ENCODE results near the gene TET1.
"Not testable (repeated sequence)": the region's sequence is repeated elsewhere in the genome, so short reads cannot be mapped to it uniquely, and the experiment has no call there.

Gene TET1

GRCh38 chr10:68684413-68684812 lies 124.3 kb downstream of the TET1 start:
- Mint-ChIP-seq H3K4me3 (no peak overlapping the region), H3K9me3 (no peaks in the 10 kb centered on the region), H3K27me3 (ENCODE audit: low read depth, poor library complexity) (peaks cover 2% of the 10 kb centered on the region), H3K4me1 (no peaks in the 10 kb centered on the region), H3K36me3 (ENCODE audit: low read depth) (peaks cover 80% of the 10 kb centered on the region), H3K27ac (peak overlapping the region; percentile 27)
- TF ChIP-seq CTCF (IDR thresholded peaks at IDR 0.05): no peak
- no peak for DNase-seq

- Mint-ChIP-seq H3K27ac (no peak overlapping the region), H3K36me3 (ENCODE audit: low read depth) (peaks cover 24% of the 10 kb centered on the region)
These were observed 135.9 kb downstream of the TET1 start for GRCh38 chr10:68696018-68696417.

GRCh38 chr10:68697106-68697505 lies 137.0 kb downstream of the TET1 start:
- peaks cover 13% of the 10 kb centered on the region for H3K36me3 Mint-ChIP-seq (ENCODE audit: low read depth)
- H3K9me3 Mint-ChIP-seq: no peaks in the 10 kb centered on the region
- peak overlapping the region; percentile 66 for H3K27ac Mint-ChIP-seq
- no peak overlapping the region for H3K4me3 Mint-ChIP-seq
- no peak for TF ChIP-seq CTCF (IDR thresholded peaks at IDR 0.05)
- no peak for DNase-seq
- H3K4me1 Mint-ChIP-seq: no peaks in the 10 kb centered on the region
- no peaks in the 10 kb centered on the region for H3K27me3 Mint-ChIP-seq (ENCODE audit: low read depth, poor library complexity)

More at GRCh38 chr10:68696018-68696417, 135.9 kb downstream of the TET1 start:
- no peak for DNase-seq
- TF ChIP-seq CTCF (IDR thresholded peaks at IDR 0.05): no peak
- Mint-ChIP-seq H3K9me3 (no peaks in the 10 kb centered on the region), H3K27me3 (ENCODE audit: low read depth, poor library complexity) (no peaks in the 10 kb centered on the region), H3K4me1 (no peaks in the 10 kb centered on the region), H3K4me3 (no peak overlapping the region)

- Mint-ChIP-seq H3K4me3 (no peak overlapping the region), H3K36me3 (ENCODE audit: low read depth) (peaks cover 5% of the 10 kb centered on the region), H3K27me3 (ENCODE audit: low read depth, poor library complexity) (no peaks in the 10 kb centered on the region), H3K9me3 (no peaks in the 10 kb centered on the region), H3K27ac (no peak overlapping the region), H3K4me1 (no peaks in the 10 kb centered on the region)
- TF ChIP-seq CTCF (IDR thresholded peaks at IDR 0.05): no peak
- no peak for DNase-seq
These were observed 140.1 kb downstream of the TET1 start for GRCh38 chr10:68700197-68700596.

- H3K36me3 Mint-ChIP-seq (ENCODE audit: low read depth): no peaks in the 10 kb centered on the region
- no peak overlapping the region for H3K27ac Mint-ChIP-seq
- H3K4me1 Mint-ChIP-seq: no peaks in the 10 kb centered on the region
- TF ChIP-seq CTCF (IDR thresholded peaks at IDR 0.05): no peak
- H3K27me3 Mint-ChIP-seq (ENCODE audit: low read depth, poor library complexity): no peaks in the 10 kb centered on the region
- DNase-seq: no peak
- H3K9me3 Mint-ChIP-seq: no peaks in the 10 kb centered on the region
- no peak overlapping the region for H3K4me3 Mint-ChIP-seq
These were observed 145.4 kb downstream of the TET1 start for GRCh38 chr10:68705548-68705947.

GRCh38 chr10:68708987-68709386 lies 148.8 kb downstream of the TET1 start:
- H3K36me3 Mint-ChIP-seq (ENCODE audit: low read depth); H3K27me3 Mint-ChIP-seq (ENCODE audit: low read depth, poor library complexity); H3K9me3 Mint-ChIP-seq; H3K4me1 Mint-ChIP-seq; DNase-seq; H3K27ac Mint-ChIP-seq; H3K4me3 Mint-ChIP-seq: not testable (repeated sequence)

- not testable (repeated sequence) for H3K27ac Mint-ChIP-seq; H3K4me3 Mint-ChIP-seq; H3K27me3 Mint-ChIP-seq (ENCODE audit: low read depth, poor library complexity); H3K4me1 Mint-ChIP-seq; H3K36me3 Mint-ChIP-seq (ENCODE audit: low read depth); H3K9me3 Mint-ChIP-seq; DNase-seq
These were observed 152.9 kb downstream of the TET1 start for GRCh38 chr10:68713065-68713464.
